ENCODE data around the gene LARP1. TPM values are rescaled to one million over a fixed set of nuclear protein-coding genes. Genes with fewer than 3 reads are reported as not detected.
A peak's percentile ranks its signal among the peaks of the same experiment; 100 is the strongest.
"Not testable (repeated sequence)": the region's sequence is repeated elsewhere in the genome, so short reads cannot be mapped to it uniquely, and the experiment has no call there.

Gene LARP1
- polyA plus RNA-seq, 4 donors = 16.8 to 104 (median 43.0) TPM

DNA sequence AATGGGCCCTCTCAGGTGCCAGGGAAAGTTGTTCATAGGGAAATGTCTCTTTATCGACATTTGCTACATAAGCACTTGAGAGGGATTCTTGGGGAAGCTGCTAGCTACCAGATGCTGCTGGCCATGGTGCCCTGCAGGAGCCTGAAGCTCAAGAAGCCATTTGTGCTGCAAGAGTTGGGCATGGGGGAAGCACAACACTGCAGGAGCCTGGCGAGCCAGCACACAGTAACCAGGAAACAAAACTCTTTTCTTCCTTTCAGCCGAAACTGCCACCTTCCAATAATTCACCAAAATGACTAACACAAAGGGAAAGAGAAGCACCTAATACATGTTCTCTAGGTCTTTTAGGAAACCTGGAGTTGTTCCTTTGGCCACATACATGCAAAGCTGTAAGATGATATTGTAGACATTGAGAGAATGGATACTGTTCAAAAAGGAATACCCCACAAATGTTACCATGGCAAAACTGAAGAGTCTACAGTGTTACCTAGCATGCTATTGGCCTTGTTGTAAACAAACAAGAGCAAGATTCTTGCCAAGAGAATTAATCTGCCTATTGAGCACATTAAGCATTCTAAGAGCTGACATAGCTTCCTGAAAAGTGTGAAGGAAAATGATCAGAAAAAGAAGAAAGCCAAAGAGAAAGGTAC, 26.1 kb upstream of the LARP1 start:
- Histone ChIP-seq H3K9me3 (ENCODE audit: control insufficient read depth in 2 of 2, insufficient read depth in 1 of 2, low read depth in 1 of 2, low read length in 1 of 2) (peaks cover 0 to 9% of the 10 kb centered on the region in 2 donors), H3K27me3 (ENCODE audit: control insufficient read depth in 3 of 3, insufficient read depth in 3 of 3, low read length in 3 of 3) (no peaks in the 10 kb centered on the region), H3K4me1 (ENCODE audit: control insufficient read depth in 3 of 3, insufficient read depth in 2 of 3, low read depth in 1 of 3, low read length in 2 of 3) (peaks cover 0 to 8% (median 0%) of the 10 kb centered on the region in 3 donors), H3K27ac (ENCODE audit: low read depth in 1 of 3, low read length in 2 of 3) (no peak overlapping the region), H3K36me3 (ENCODE audit: control insufficient read depth in 3 of 3, insufficient read depth in 2 of 3, low read depth in 1 of 3, low read length in 3 of 3) (no peaks in the 10 kb centered on the region), H3K4me3 (ENCODE audit: low read depth in 1 of 3, low read length in 3 of 3) (no peak overlapping the region)
- 90 to 97% (median 95%) methylated on average over 3 of the region's 3 CpGs for WGBS, 3 donors
- FAIRE-seq = no peak
- DNase-seq = no peak

- no peak overlapping the region for H3K27ac ChIP-seq (ENCODE audit: low read depth in 1 of 3, low read length in 2 of 3)
Measured at GRCh38 chr5:154729613-154730012, 25.6 kb upstream of the LARP1 start.

GRCh38 chr5:154730761-154731160, 24.4 kb upstream of the LARP1 start:
- DNase-seq; FAIRE-seq; H3K27me3 ChIP-seq (ENCODE audit: control insufficient read depth in 3 of 3, insufficient read depth in 3 of 3, low read length in 3 of 3); H3K27ac ChIP-seq (ENCODE audit: low read depth in 1 of 3, low read length in 2 of 3); H3K36me3 ChIP-seq (ENCODE audit: control insufficient read depth in 3 of 3, insufficient read depth in 2 of 3, low read depth in 1 of 3, low read length in 3 of 3); H3K4me1 ChIP-seq (ENCODE audit: control insufficient read depth in 3 of 3, insufficient read depth in 2 of 3, low read depth in 1 of 3, low read length in 2 of 3); H3K4me3 ChIP-seq (ENCODE audit: low read depth in 1 of 3, low read length in 3 of 3); H3K9me3 ChIP-seq (ENCODE audit: control insufficient read depth in 2 of 2, insufficient read depth in 1 of 2, low read depth in 1 of 2, low read length in 1 of 2): not testable (repeated sequence)
- 93 to 99% (median 94%) methylated on average over 8 of the region's 8 CpGs for WGBS, 3 donors

More at GRCh38 chr5:154729613-154730012, 25.6 kb upstream of the LARP1 start:
- DNase-seq (peak in 1 of 2 donors; percentile 20), FAIRE-seq (no peak)
- no peaks in the 10 kb centered on the region for H3K36me3 ChIP-seq (ENCODE audit: control insufficient read depth in 3 of 3, insufficient read depth in 2 of 3, low read depth in 1 of 3, low read length in 3 of 3)
- H3K4me3 ChIP-seq (ENCODE audit: low read depth in 1 of 3, low read length in 3 of 3) = no peak overlapping the region
- H3K9me3 ChIP-seq (ENCODE audit: control insufficient read depth in 2 of 2, insufficient read depth in 1 of 2, low read depth in 1 of 2, low read length in 1 of 2) = peaks cover 0 to 9% of the 10 kb centered on the region in 2 donors
- WGBS, 3 donors = 76 to 81% (median 77%) methylated on average over 3 of the region's 3 CpGs
- H3K4me1 ChIP-seq (ENCODE audit: control insufficient read depth in 3 of 3, insufficient read depth in 2 of 3, low read depth in 1 of 3, low read length in 2 of 3) = peaks cover 0 to 4% (median 0%) of the 10 kb centered on the region in 3 donors
- H3K27me3 ChIP-seq (ENCODE audit: control insufficient read depth in 3 of 3, insufficient read depth in 3 of 3, low read length in 3 of 3) = no peaks in the 10 kb centered on the region

DNA sequence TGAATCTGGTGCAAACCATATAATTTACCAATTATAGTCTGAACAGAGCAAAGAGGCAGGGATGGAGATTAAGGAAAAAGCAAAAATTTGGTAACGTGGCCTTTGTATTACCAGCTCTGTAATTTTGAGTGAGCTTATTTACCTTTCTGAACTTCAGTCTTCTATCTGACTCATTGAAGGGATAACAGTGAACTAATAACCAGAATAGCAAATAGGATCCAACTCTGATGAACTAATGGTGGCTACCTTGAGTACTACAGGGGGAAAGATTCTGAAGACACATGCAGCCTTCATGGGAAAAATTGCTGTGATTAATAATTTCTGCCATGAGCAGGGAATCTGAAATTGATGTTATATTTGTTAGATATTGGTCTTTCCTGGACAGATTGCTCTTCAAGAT, 23.0 kb upstream of the LARP1 start:
- FAIRE-seq (no peak), DNase-seq (no peak)
- peaks cover 0 to 9% of the 10 kb centered on the region in 2 donors for H3K9me3 ChIP-seq (ENCODE audit: control insufficient read depth in 2 of 2, insufficient read depth in 1 of 2, low read depth in 1 of 2, low read length in 1 of 2)
- no peak overlapping the region for H3K27ac ChIP-seq (ENCODE audit: low read depth in 1 of 3, low read length in 2 of 3)
- H3K4me1 ChIP-seq (ENCODE audit: control insufficient read depth in 3 of 3, insufficient read depth in 2 of 3, low read depth in 1 of 3, low read length in 2 of 3) = no peaks in the 10 kb centered on the region
- no peaks in the 10 kb centered on the region for H3K36me3 ChIP-seq (ENCODE audit: control insufficient read depth in 3 of 3, insufficient read depth in 2 of 3, low read depth in 1 of 3, low read length in 3 of 3)
- 91 to 97% (median 96%) methylated on average over 1 of the region's 1 CpG for WGBS, 3 donors
- H3K4me3 ChIP-seq (ENCODE audit: low read depth in 1 of 3, low read length in 3 of 3) = no peak overlapping the region
- H3K27me3 ChIP-seq (ENCODE audit: control insufficient read depth in 3 of 3, insufficient read depth in 3 of 3, low read length in 3 of 3) = no peaks in the 10 kb centered on the region

- H3K4me1 ChIP-seq (ENCODE audit: control insufficient read depth in 3 of 3, insufficient read depth in 2 of 3, low read depth in 1 of 3, low read length in 2 of 3) = no peaks in the 10 kb centered on the region
- H3K36me3 ChIP-seq (ENCODE audit: control insufficient read depth in 3 of 3, insufficient read depth in 2 of 3, low read depth in 1 of 3, low read length in 3 of 3) = peaks cover 0 to under 1% (median 0%) of the 10 kb centered on the region in 3 donors
- H3K27me3 ChIP-seq (ENCODE audit: control insufficient read depth in 3 of 3, insufficient read depth in 3 of 3, low read length in 3 of 3) = no peaks in the 10 kb centered on the region
- H3K27ac ChIP-seq (ENCODE audit: low read depth in 1 of 3, low read length in 2 of 3) = no peak overlapping the region
- WGBS, 3 donors = 78 to 91% (median 79%) methylated on average over 7 of the region's 7 CpGs
- H3K4me3 ChIP-seq (ENCODE audit: low read depth in 1 of 3, low read length in 3 of 3) = no peak overlapping the region
- DNase-seq (no peak), FAIRE-seq (no peak)
- H3K9me3 ChIP-seq (ENCODE audit: control insufficient read depth in 2 of 2, insufficient read depth in 1 of 2, low read depth in 1 of 2, low read length in 1 of 2) = peaks cover 0 to 5% of the 10 kb centered on the region in 2 donors
Measured at GRCh38 chr5:154734370-154735248, 20.6 kb upstream of the LARP1 start.

- not testable (repeated sequence) for H3K4me1 ChIP-seq (ENCODE audit: control insufficient read depth in 3 of 3, insufficient read depth in 2 of 3, low read depth in 1 of 3, low read length in 2 of 3); H3K9me3 ChIP-seq (ENCODE audit: control insufficient read depth in 2 of 2, insufficient read depth in 1 of 2, low read depth in 1 of 2, low read length in 1 of 2); H3K27ac ChIP-seq (ENCODE audit: low read depth in 1 of 3, low read length in 2 of 3); H3K27me3 ChIP-seq (ENCODE audit: control insufficient read depth in 3 of 3, insufficient read depth in 3 of 3, low read length in 3 of 3); H3K4me3 ChIP-seq (ENCODE audit: low read depth in 1 of 3, low read length in 3 of 3); FAIRE-seq; H3K36me3 ChIP-seq (ENCODE audit: control insufficient read depth in 3 of 3, insufficient read depth in 2 of 3, low read depth in 1 of 3, low read length in 3 of 3); DNase-seq
- 96 to 100% (median 98%) methylated on average over 7 of the region's 7 CpGs for WGBS, 3 donors
Measured at GRCh38 chr5:154735362-154735761, 19.8 kb upstream of the LARP1 start.

DNA sequence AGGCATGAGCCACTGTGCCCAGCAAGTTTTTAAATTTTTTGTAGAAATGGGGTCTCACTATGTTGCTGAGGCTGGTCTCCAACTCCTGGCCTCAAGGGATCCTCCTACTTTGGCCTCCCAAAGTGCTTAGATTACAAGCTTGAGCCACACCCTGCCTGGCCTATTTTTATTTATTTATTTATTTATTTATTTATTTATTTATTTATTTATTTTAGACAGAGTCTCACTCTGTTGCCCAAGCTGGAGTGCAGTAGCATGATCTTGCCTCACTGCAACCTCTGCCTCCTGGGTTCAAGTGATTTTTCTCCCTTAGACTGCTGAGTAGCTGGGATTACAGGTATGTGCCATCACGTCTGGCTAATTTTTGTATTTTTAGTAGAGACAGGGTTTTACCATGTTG, 18.8 kb upstream of the LARP1 start:
- H3K27me3 ChIP-seq (ENCODE audit: control insufficient read depth in 3 of 3, insufficient read depth in 3 of 3, low read length in 3 of 3); H3K27ac ChIP-seq (ENCODE audit: low read depth in 1 of 3, low read length in 2 of 3); H3K4me3 ChIP-seq (ENCODE audit: low read depth in 1 of 3, low read length in 3 of 3); FAIRE-seq; H3K9me3 ChIP-seq (ENCODE audit: control insufficient read depth in 2 of 2, insufficient read depth in 1 of 2, low read depth in 1 of 2, low read length in 1 of 2); H3K4me1 ChIP-seq (ENCODE audit: control insufficient read depth in 3 of 3, insufficient read depth in 2 of 3, low read depth in 1 of 3, low read length in 2 of 3); H3K36me3 ChIP-seq (ENCODE audit: control insufficient read depth in 3 of 3, insufficient read depth in 2 of 3, low read depth in 1 of 3, low read length in 3 of 3); DNase-seq: not testable (repeated sequence)
- WGBS, 3 donors = 87 to 96% (median 95%) methylated on average over 1 of the region's 1 CpG

GRCh38 chr5:154737667-154738320, 17.4 kb upstream of the LARP1 start:
- peaks cover 0 to 3% (median 3%) of the 10 kb centered on the region in 3 donors for H3K36me3 ChIP-seq (ENCODE audit: control insufficient read depth in 3 of 3, insufficient read depth in 2 of 3, low read depth in 1 of 3, low read length in 3 of 3)
- no peak overlapping the region for H3K4me3 ChIP-seq (ENCODE audit: low read depth in 1 of 3, low read length in 3 of 3)
- no peaks in the 10 kb centered on the region for H3K4me1 ChIP-seq (ENCODE audit: control insufficient read depth in 3 of 3, insufficient read depth in 2 of 3, low read depth in 1 of 3, low read length in 2 of 3)
- FAIRE-seq (no peak), DNase-seq (no peak)
- WGBS, 3 donors = 50 to 65% (median 51%) methylated on average over 6 of the region's 6 CpGs
- no peaks in the 10 kb centered on the region for H3K27me3 ChIP-seq (ENCODE audit: control insufficient read depth in 3 of 3, insufficient read depth in 3 of 3, low read length in 3 of 3)
- H3K9me3 ChIP-seq (ENCODE audit: control insufficient read depth in 2 of 2, insufficient read depth in 1 of 2, low read depth in 1 of 2, low read length in 1 of 2) = no peaks in the 10 kb centered on the region
- H3K27ac ChIP-seq (ENCODE audit: low read depth in 1 of 3, low read length in 2 of 3) = no peak overlapping the region
